HEK293T (cell line): ENCODE results near the gene PRMT7.

ENCODE experiments used
- ARNT ChIP-seq: fragments of 450-650 bp; IDR thresholded peaks from 2 replicates; pipeline ENCODE4 v1.6.1; 2017; ENCODE audit warnings: mild to moderate bottlenecking
- BHLHE40 ChIP-seq: fragments of 450-650 bp; IDR thresholded peaks from 2 replicates; pipeline ENCODE4 v1.6.1; 2016; ENCODE audit warnings: mild to moderate bottlenecking, moderate library complexity, borderline replicate concordance
- ELF4 ChIP-seq: fragments of 450-650 bp; IDR thresholded peaks from 2 replicates; pipeline ENCODE4 v1.6.1; 2017; ENCODE audit warnings: antibody characterized with exemption
- FOXA1 ChIP-seq: fragments of 450-650 bp; IDR thresholded peaks from 2 replicates; pipeline ENCODE4 v1.6.1; 2016; ENCODE audit warnings: mild to moderate bottlenecking
- FOXK2 ChIP-seq: fragments of 450-650 bp; IDR thresholded peaks from 2 replicates; pipeline ENCODE4 v1.6.1; 2016; ENCODE audit warnings: mild to moderate bottlenecking
- FOXM1 ChIP-seq: fragments of 450-650 bp; IDR thresholded peaks from 2 replicates; pipeline ENCODE4 v1.6.1; 2017; ENCODE audit warnings: mild to moderate bottlenecking, borderline replicate concordance
- PKNOX1 ChIP-seq: fragments of 450-650 bp; IDR thresholded peaks from 2 replicates; pipeline ENCODE4 v1.6.1; 2016
- SP1 ChIP-seq: fragments of 450-650 bp; IDR thresholded peaks from 2 replicates; pipeline ENCODE4 v1.6.1; 2017
- SUZ12 ChIP-seq: fragments of 450-650 bp; IDR thresholded peaks from 2 replicates; pipeline ENCODE4 v1.6.1; 2016; ENCODE audit warnings: mild to moderate bottlenecking
- TARDBP ChIP-seq: fragments of 450-650 bp; IDR thresholded peaks from 2 replicates; pipeline ENCODE4 v1.6.1; 2016

GRCh38 chr16:68355447-68356248 lies 44.8 kb downstream of the PRMT7 start:
- TF ChIP-seq FOXA1 = no peak
- no peak for TF ChIP-seq SUZ12
- TF ChIP-seq SP1 = no peak
- no peak for TF ChIP-seq FOXK2
- no peak for TF ChIP-seq PKNOX1
- no peak for TF ChIP-seq BHLHE40
- no peak for TF ChIP-seq ELF4
- TF ChIP-seq ARNT = no peak
- TF ChIP-seq FOXM1 = no peak
- TF ChIP-seq TARDBP = no peak
